K562 (cell line): ENCODE results near the gene FAM149A. TPM values are rescaled to one million over a fixed set of nuclear protein-coding genes. Genes with fewer than 3 reads are reported as not detected.
A peak's percentile ranks its signal among the peaks of the same experiment; 100 is the strongest.

Experiments used
- ATAC-seq: fragments of 200-7000 bp; cut with Tn5 transposase; 3 replicates; pipeline ENCODE4 v1.9.1; 2020; ENCODE audit warnings: moderate library complexity
- BruUV-seq: library from RNA; stranded (reverse); fragments of 400-500 nt; replicated peaks from 2 replicates; lab custom pipeline; 2021; lab: Mats Ljungman, UMichigan
- CTCF ChIA-PET: fragments of 300-600 bp; formaldehyde crosslinking; extraction: SDS; loops from one replicate; lab custom pipeline; 2021; ENCODE audit warnings: low intra/inter-chr PET ratio; lab: Yijun Ruan, JAX
- POLR2A ChIA-PET: fragments of 300-600, 350-650 bp; sonication (Branson Sonifier 250); formaldehyde crosslinking; extraction: SDS; loops from one replicate; lab custom pipeline; 2021; ENCODE audit warnings: antibody characterized with exemption, inconsistent platforms; lab: Yijun Ruan, JAX
- DNase-seq, 4 experiments: peaks; one replicate each; pipeline versions ENCODE4 v3.0.0 to v3.0.0-alpha.2; 2011 to 2018; ENCODE audit warnings: low spot score in 3 of 4, mixed read lengths in 3 of 4; ENCODE audit errors: extremely low read depth in 1 of 4
- FAIRE-seq: peaks from 2 replicates; lab custom pipeline; 2011; peaks lifted over from hg19 to GRCh38; lab: Jason Lieb, UNC
- H2AFZ ChIP-seq: 2 replicates; pipeline ENCODE4 v1.6.0; 2011; ENCODE audit warnings: low read depth, low read length, control low read depth, inconsistent platforms
- H3K27ac ChIP-seq: fragments of 200-600 bp; 3 replicates; pipeline ENCODE4 v1.8.0; 2011; ENCODE audit warnings: low read depth, mild to moderate bottlenecking, control low read depth, inconsistent platforms, low read length, moderate library complexity, mixed read lengths; ENCODE audit errors: extremely low read depth
- H3K27me3 ChIP-seq, 2 experiments: fragments of 300-600 bp in 1 of 2; 2 replicates in 1 of 2; 3 replicates in 1 of 2; pipeline versions ENCODE4 v1.6.0 to v1.8.0; 2011; ENCODE audit warnings: inconsistent platforms in 2 of 2, low read length in 2 of 2, mild to moderate bottlenecking in 1 of 2, mixed read lengths in 1 of 2, moderate library complexity in 1 of 2; ENCODE audit not compliant: control insufficient read depth in 2 of 2, insufficient read depth in 2 of 2
- H3K36me3 ChIP-seq: fragments of 300-600 bp; 3 replicates; pipeline ENCODE4 v1.8.0; 2011; ENCODE audit warnings: mild to moderate bottlenecking, low read length, inconsistent platforms; ENCODE audit not compliant: control insufficient read depth, insufficient read depth
- H3K4me1 ChIP-seq, 2 experiments: fragments of 200-600 bp in 1 of 2; replicated peaks in 1 of 2; 2 replicates in 1 of 2; 3 replicates in 1 of 2; pipeline versions ENCODE4 v1.5.1 to v1.8.0; 2011; ENCODE audit warnings: inconsistent platforms in 2 of 2, low read length in 2 of 2, mild to moderate bottlenecking in 1 of 2, mixed read lengths in 1 of 2, moderate library complexity in 1 of 2; ENCODE audit not compliant: control insufficient read depth in 2 of 2, insufficient read depth in 2 of 2
- H3K4me2 ChIP-seq: 2 replicates; pipeline ENCODE4 v1.6.1; 2011; ENCODE audit warnings: low read length, control low read depth, inconsistent platforms, mixed read lengths; ENCODE audit not compliant: insufficient read depth
- H3K4me3 ChIP-seq: fragments of 200-600 bp; sonication (generic), shearing (Covaris generic); 2 replicates; pipeline ENCODE4 v1.5.1; 2016; ENCODE audit warnings: control low read depth, inconsistent platforms
- H3K79me2 ChIP-seq: fragments of 200-600 bp; 3 replicates; pipeline ENCODE4 v1.8.0; 2011; ENCODE audit warnings: low read length, inconsistent platforms; ENCODE audit not compliant: control insufficient read depth, insufficient read depth
- H3K9ac ChIP-seq, 2 experiments: 2 replicates each; pipeline versions ENCODE4 v1.6.0 to v1.6.1; 2011; ENCODE audit warnings: low read depth in 2 of 2, low read length in 2 of 2, control low read depth in 1 of 2, inconsistent platforms in 1 of 2, mild to moderate bottlenecking in 1 of 2, mixed read lengths in 1 of 2; ENCODE audit not compliant: insufficient read depth in 1 of 2
- H3K9me1 ChIP-seq: one replicate; pipeline ENCODE4 v1.6.0; 2011; ENCODE audit warnings: inconsistent platforms, mild to moderate bottlenecking, low read length, moderate library complexity; ENCODE audit not compliant: control insufficient read depth, insufficient read depth
- H3K9me3 ChIP-seq: replicated peaks from 2 replicates; pipeline ENCODE4 v1.5.1; 2011; ENCODE audit warnings: low read depth, low read length, inconsistent platforms; ENCODE audit not compliant: control insufficient read depth, insufficient read depth
- H4K20me1 ChIP-seq: replicated peaks from 2 replicates; pipeline ENCODE4 v1.6.1; 2011; ENCODE audit warnings: low read length, inconsistent platforms, mixed read lengths; ENCODE audit not compliant: control insufficient read depth, insufficient read depth
- CREM ChIP-seq: IDR thresholded peaks from 2 replicates; pipeline ENCODE4 v1.6.1; 2014; ENCODE audit warnings: antibody characterized with exemption, low read depth
- CTCF ChIP-seq, 3 experiments: IDR thresholded peaks in 2 of 3; conservative IDR thresholded peaks in 1 of 3; 2 replicates each; pipeline ENCODE4 v1.5.1; 2011 to 2012; ENCODE audit warnings: low read length in 3 of 3, mild to moderate bottlenecking in 3 of 3, control low read depth in 2 of 3, improper control_type of control experiment in 1 of 3, inconsistent platforms in 1 of 3, low read depth in 1 of 3, mixed read lengths in 1 of 3, moderate library complexity in 1 of 3; ENCODE audit not compliant: insufficient read depth in 2 of 3
- EGR1 ChIP-seq: fragments of 450-650 bp; conservative IDR thresholded peaks from 2 replicates; pipeline ENCODE4 v1.6.1; 2017; ENCODE audit warnings: mild to moderate bottlenecking
- HES1 ChIP-seq: fragments of 450-650 bp; IDR thresholded peaks from 2 replicates; pipeline ENCODE4 v1.6.1; 2016; ENCODE audit warnings: low read depth, mild to moderate bottlenecking, moderate library complexity
- MYC ChIP-seq, 2 experiments: fragments of 250-450 bp in 1 of 2; sonication (Bioruptor Pico) in 1 of 2; IDR thresholded peaks; 2 replicates each; pipeline versions ENCODE4 v1.5.1 to v1.6.1; 2012 to 2021; ENCODE audit warnings: low read depth in 2 of 2, borderline replicate concordance in 1 of 2, improper control_type of control experiment in 1 of 2, low read length in 1 of 2, mild to moderate bottlenecking in 1 of 2, moderate library complexity in 1 of 2
- MYNN ChIP-seq, 2 experiments: sonication (generic); formaldehyde crosslinking in 1 of 2; IDR thresholded peaks; 2 replicates each; pipeline versions ENCODE4 v1.5.0 to v1.6.1; 2016 to 2020; ENCODE audit warnings: antibody characterized with exemption in 1 of 2, missing genetic modification reagents in 1 of 2
- NCOA4 ChIP-seq: fragments of 450-650 bp; IDR thresholded peaks from 2 replicates; pipeline ENCODE4 v1.6.1; 2018; ENCODE audit warnings: mild to moderate bottlenecking; ENCODE audit not compliant: partially characterized antibody
- PHB ChIP-seq: fragments of 250-450 bp; sonication (Bioruptor Pico); IDR thresholded peaks from 2 replicates; pipeline ENCODE4 v1.5.0; 2021
- RAD21 ChIP-seq, 2 experiments: fragments of 250-450 bp in 1 of 2; fragments of 450-650 bp in 1 of 2; sonication (Bioruptor Pico) in 1 of 2; formaldehyde crosslinking in 1 of 2; IDR thresholded peaks in 1 of 2; conservative IDR thresholded peaks in 1 of 2; 2 replicates each; pipeline versions ENCODE4 v1.4.0 to v1.8.0; 2020 to 2022; ENCODE audit warnings: mild to moderate bottlenecking in 2 of 2, moderate library complexity in 1 of 2
- SRSF1 ChIP-seq: fragments of 200-400 bp; formaldehyde crosslinking; IDR thresholded peaks from 2 replicates; pipeline ENCODE4 v1.6.1; 2017; ENCODE audit warnings: mild to moderate bottlenecking, low read depth, low read length, moderate library complexity
- WGBS: fragments of 100-300 bp; shearing (Covaris generic); methylation state at CpG from one replicate; pipeline ENCODE4 v1.1.6; 2016; ENCODE audit warnings: low coverage, mixed read lengths; ENCODE audit not compliant: insufficient coverage; ENCODE audit errors: missing lambda C conversion rate; 5-methylcytosine and 5-hydroxymethylcytosine counted together
- in situ Hi-C: fragments of 300-500 bp; cut with MboI; formaldehyde crosslinking; loops from 4 replicates; pipeline ENCODE4 v1.15.0; 2018; ENCODE audit warnings: inconsistent platforms, mixed read lengths
- intact Hi-C: fragments of 100-400 bp; cut with micrococcal nuclease; formaldehyde crosslinking; loops from 2 replicates; pipeline ENCODE4 v1.14.2; 2022
- polyA plus RNA-seq, 8 experiments: library from polyadenylated mRNA; depleted of rRNA in 4 of 8; stranded (reverse) in 5 of 8; unstranded in 3 of 8; fragments of >200 nt; fragmentation: Nextera tagmentation in 2 of 8; fragmentation: Illumina TruSeq in 1 of 8; extraction: Ambion mirVana in 2 of 8; extraction: Trizol in 1 of 8; gene quantifications; 2 replicates each; pipeline versions ENCODE4 v1.2.1 to v1.2.3, GENCODE V29; 2011 to 2014; ENCODE audit warnings: inconsistent platforms in 1 of 8, missing spikeins in 1 of 8
- total RNA-seq, 7 experiments: library from RNA; depleted of rRNA in 6 of 7; stranded (reverse); fragments of >200 nt in 6 of 7; fragmentation: Illumina TruSeq in 2 of 7; extraction: Trizol in 2 of 7; gene quantifications; 2 replicates each; pipeline versions ENCODE4 v1.2.1 to v1.2.3, GENCODE V29; 2011 to 2021; ENCODE audit warnings: low replicate concordance in 1 of 7
- TF ChIP-seq, protein P1 (sequence below): sonication (generic); formaldehyde crosslinking; IDR thresholded peaks from 2 replicates; pipeline ENCODE4 v1.5.0; 2020; ENCODE audit warnings: missing genetic modification reagents
- TF ChIP-seq, protein P2 (sequence below): sonication (generic); formaldehyde crosslinking; IDR thresholded peaks from 2 replicates; pipeline ENCODE4 v1.8.0; 2022; ENCODE audit warnings: mild to moderate bottlenecking, missing genetic modification reagents

Gene FAM149A
- total and polyA plus RNA-seq, 9 of the 15 experiments (the other 6 are each of a cell fraction or from before 2014, with no cell fraction given), result not detected

DNA sequence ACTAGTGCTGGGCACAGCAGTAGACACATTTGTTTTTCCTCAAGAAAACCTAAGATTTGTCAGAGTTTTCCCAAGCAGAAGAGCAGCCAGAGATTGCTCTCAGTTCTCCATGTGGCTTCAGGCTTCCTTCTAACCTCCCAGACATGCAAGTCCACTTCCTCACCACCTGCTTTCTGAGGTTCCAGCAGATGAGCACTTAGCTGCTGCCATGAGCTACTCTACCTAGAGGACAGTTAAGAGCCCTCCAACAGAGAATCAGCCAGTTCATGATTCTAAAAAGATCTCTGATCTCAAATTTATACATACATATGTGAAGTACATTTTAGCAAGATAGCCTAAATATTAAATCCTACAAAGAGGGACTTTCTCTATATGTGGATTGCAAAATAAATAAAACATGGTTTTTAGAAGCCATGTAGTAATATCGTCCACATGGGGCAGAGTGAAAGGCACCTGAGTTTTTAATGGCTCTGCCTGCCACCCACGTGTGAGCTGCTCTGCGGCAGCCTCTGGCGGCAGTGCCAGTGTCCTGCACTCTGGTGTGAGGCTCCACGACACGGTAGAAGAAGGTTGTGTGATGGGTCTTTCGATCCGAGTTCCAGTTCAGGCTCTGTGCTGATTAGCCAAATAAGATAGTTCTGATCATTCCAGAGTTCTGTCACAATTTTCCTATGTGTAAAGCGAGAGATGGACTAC is 97.2 kb downstream of the FAM149A start:
- H3K9me3 ChIP-seq, result no peaks in the 10 kb centered on the region
- ChIA-PET CTCF (no interaction called here), POLR2A (no interaction called here)
- peak; percentile 72 for ATAC-seq
- intact Hi-C loops (no loop called here), in situ Hi-C loops (no loop called here)
- H4K20me1 ChIP-seq, result no peaks in the 10 kb centered on the region
- FAIRE-seq, result peak; percentile 58
- H3K36me3 ChIP-seq, result no peaks in the 10 kb centered on the region
- H3K27ac ChIP-seq, result no peak overlapping the region
- no peak overlapping the region for H3K9ac ChIP-seq
- H3K79me2 ChIP-seq, result no peaks in the 10 kb centered on the region
- H3K4me1 ChIP-seq, result peaks cover 0 to 7% of the 10 kb centered on the region in 2 experiments; a peak in 3 of 5 replicates
- 33% methylated on average over 9 of the region's 9 CpGs for WGBS
- no peaks in the 10 kb centered on the region for H3K27me3 ChIP-seq
- peak overlapping the region; percentile 41 for H2AFZ ChIP-seq
- no peaks in the 10 kb centered on the region for H3K9me1 ChIP-seq
- no peak overlapping the region for H3K4me3 ChIP-seq
- peak; percentile 39 to 44 (median 44) for DNase-seq
- no TSS peak for BruUV-seq
- no peak overlapping the region for H3K4me2 ChIP-seq
- TF ChIP-seq, protein P1, sequence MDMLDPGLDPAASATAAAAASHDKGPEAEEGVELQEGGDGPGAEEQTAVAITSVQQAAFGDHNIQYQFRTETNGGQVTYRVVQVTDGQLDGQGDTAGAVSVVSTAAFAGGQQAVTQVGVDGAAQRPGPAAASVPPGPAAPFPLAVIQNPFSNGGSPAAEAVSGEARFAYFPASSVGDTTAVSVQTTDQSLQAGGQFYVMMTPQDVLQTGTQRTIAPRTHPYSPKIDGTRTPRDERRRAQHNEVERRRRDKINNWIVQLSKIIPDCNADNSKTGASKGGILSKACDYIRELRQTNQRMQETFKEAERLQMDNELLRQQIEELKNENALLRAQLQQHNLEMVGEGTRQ, result peak; percentile 9; the same call in 1 of the 2 replicates
- TF ChIP-seq MYC (IDR thresholded peaks at IDR 0.05; ENCODE audit: low read depth, low read length), result peak; percentile 67
- no peak for TF ChIP-seq MYC (CRISPR knock-in tag; IDR thresholded peaks at IDR 0.05; ENCODE audit: borderline replicate concordance, low read depth)
- TF ChIP-seq CREM, result peak; percentile 46; the same call in 1 of the 2 replicates
- TF ChIP-seq RAD21 (CRISPR knock-in tag; conservative IDR thresholded peaks at IDR 0.05 in 1 of 2, IDR thresholded peaks at IDR 0.05 in 1 of 2), result peak; percentile 20 to 27; a peak in 3 of 4 replicates
- no peak for TF ChIP-seq SRSF1
- no peak for TF ChIP-seq HES1
- TF ChIP-seq CTCF (IDR thresholded peaks at IDR 0.05 in 2 of 3, conservative IDR thresholded peaks at IDR 0.05 in 1 of 3; ENCODE audit: insufficient read depth in 2 of 3, low read depth in 1 of 3, low read length in 3 of 3), result peak; percentile 70 to 82 (median 75)
- TF ChIP-seq, protein P2, sequence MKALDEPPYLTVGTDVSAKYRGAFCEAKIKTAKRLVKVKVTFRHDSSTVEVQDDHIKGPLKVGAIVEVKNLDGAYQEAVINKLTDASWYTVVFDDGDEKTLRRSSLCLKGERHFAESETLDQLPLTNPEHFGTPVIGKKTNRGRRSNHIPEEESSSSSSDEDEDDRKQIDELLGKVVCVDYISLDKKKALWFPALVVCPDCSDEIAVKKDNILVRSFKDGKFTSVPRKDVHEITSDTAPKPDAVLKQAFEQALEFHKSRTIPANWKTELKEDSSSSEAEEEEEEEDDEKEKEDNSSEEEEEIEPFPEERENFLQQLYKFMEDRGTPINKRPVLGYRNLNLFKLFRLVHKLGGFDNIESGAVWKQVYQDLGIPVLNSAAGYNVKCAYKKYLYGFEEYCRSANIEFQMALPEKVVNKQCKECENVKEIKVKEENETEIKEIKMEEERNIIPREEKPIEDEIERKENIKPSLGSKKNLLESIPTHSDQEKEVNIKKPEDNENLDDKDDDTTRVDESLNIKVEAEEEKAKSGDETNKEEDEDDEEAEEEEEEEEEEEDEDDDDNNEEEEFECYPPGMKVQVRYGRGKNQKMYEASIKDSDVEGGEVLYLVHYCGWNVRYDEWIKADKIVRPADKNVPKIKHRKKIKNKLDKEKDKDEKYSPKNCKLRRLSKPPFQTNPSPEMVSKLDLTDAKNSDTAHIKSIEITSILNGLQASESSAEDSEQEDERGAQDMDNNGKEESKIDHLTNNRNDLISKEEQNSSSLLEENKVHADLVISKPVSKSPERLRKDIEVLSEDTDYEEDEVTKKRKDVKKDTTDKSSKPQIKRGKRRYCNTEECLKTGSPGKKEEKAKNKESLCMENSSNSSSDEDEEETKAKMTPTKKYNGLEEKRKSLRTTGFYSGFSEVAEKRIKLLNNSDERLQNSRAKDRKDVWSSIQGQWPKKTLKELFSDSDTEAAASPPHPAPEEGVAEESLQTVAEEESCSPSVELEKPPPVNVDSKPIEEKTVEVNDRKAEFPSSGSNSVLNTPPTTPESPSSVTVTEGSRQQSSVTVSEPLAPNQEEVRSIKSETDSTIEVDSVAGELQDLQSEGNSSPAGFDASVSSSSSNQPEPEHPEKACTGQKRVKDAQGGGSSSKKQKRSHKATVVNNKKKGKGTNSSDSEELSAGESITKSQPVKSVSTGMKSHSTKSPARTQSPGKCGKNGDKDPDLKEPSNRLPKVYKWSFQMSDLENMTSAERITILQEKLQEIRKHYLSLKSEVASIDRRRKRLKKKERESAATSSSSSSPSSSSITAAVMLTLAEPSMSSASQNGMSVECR, result no peak
- no peak for TF ChIP-seq PHB (CRISPR knock-in tag)
- no peak for TF ChIP-seq NCOA4
- TF ChIP-seq EGR1, result peak; percentile 60
- TF ChIP-seq MYNN (IDR thresholded peaks at IDR 0.05), result 0 out of 2 replicates have a peak, but pooled peaks have one; percentile 33
- TF ChIP-seq MYNN (CRISPR knock-in tag; IDR thresholded peaks at IDR 0.05), result no peak
